SK-N-SH (cell line): ENCODE results near the gene KASH5. TPM values are rescaled to one million over a fixed set of nuclear protein-coding genes. Genes with fewer than 3 reads are reported as not detected.

Experiments used
- CTCF ChIA-PET: fragments of 300-600, 350-600 bp; formaldehyde crosslinking; extraction: SDS; loops from one replicate; lab custom pipeline; 2021; lab: Yijun Ruan, JAX
- POLR2A ChIA-PET: fragments of 350-600 bp; sonication (Branson Sonifier 250); formaldehyde crosslinking; extraction: SDS; loops from one replicate; lab custom pipeline; 2020; ENCODE audit warnings: antibody characterized with exemption, inconsistent platforms; lab: Yijun Ruan, JAX
- DNase-seq: peaks from one replicate; pipeline ENCODE4 v3.0.0; 2012
- H2AFZ ChIP-seq: fragments of 200-600 bp; sonication (generic); 2 replicates; pipeline ENCODE4 v1.8.1; 2016; ENCODE audit warnings: antibody characterized with exemption, mild to moderate bottlenecking, low read depth
- H3F3A ChIP-seq: fragments of 200-600 bp; sonication (generic); replicated peaks from 2 replicates; pipeline ENCODE3; 2016; ENCODE audit warnings: antibody characterized with exemption, mild to moderate bottlenecking; ENCODE audit not compliant: insufficient read depth
- H3K27ac ChIP-seq, 2 experiments: fragments of 200-500 bp in 1 of 2; fragments of 200-600 bp in 1 of 2; sonication (Bioruptor generic) in 1 of 2; sonication (generic), shearing (Covaris generic) in 1 of 2; 2 replicates each; pipeline versions ENCODE4 v1.5.1 to v1.6.1; 2014 to 2016; ENCODE audit warnings: low read depth in 2 of 2, inconsistent platforms in 1 of 2, low read length in 1 of 2, mild to moderate bottlenecking in 1 of 2, mixed read lengths in 1 of 2
- H3K27me3 ChIP-seq: fragments of 200-600 bp; sonication (generic), shearing (Covaris generic); 2 replicates; pipeline ENCODE4 v1.6.1; 2016; ENCODE audit warnings: mixed run types; ENCODE audit not compliant: insufficient read depth
- H3K36me3 ChIP-seq, 2 experiments: fragments of 200-500 bp in 1 of 2; fragments of 200-600 bp in 1 of 2; sonication (Bioruptor generic) in 1 of 2; sonication (generic) in 1 of 2; replicated peaks in 1 of 2; 2 replicates each; pipeline versions ENCODE3 to v1.5.1; 2014 to 2016; ENCODE audit warnings: low read length in 1 of 2, mild to moderate bottlenecking in 1 of 2; ENCODE audit not compliant: insufficient read depth in 2 of 2, control insufficient read depth in 1 of 2
- H3K4me1 ChIP-seq, 2 experiments: fragments of 200-500 bp in 1 of 2; fragments of 200-600 bp in 1 of 2; sonication (Bioruptor generic) in 1 of 2; sonication (generic), shearing (Covaris generic) in 1 of 2; 2 replicates each; pipeline versions ENCODE4 v1.5.1 to v1.6.1; 2014 to 2016; ENCODE audit warnings: low read depth in 1 of 2, low read length in 1 of 2, mixed run types in 1 of 2; ENCODE audit not compliant: insufficient read depth in 2 of 2, control insufficient read depth in 1 of 2
- H3K4me2 ChIP-seq: fragments of 200-600 bp; sonication (generic), shearing (Covaris generic); 2 replicates; pipeline ENCODE4 v1.6.1; 2017; ENCODE audit warnings: mixed run types
- H3K4me3 ChIP-seq, 2 experiments: fragments of 200-500 bp in 1 of 2; fragments of 200-600 bp in 1 of 2; sonication (Bioruptor generic) in 1 of 2; sonication (generic), shearing (Covaris generic) in 1 of 2; 2 replicates each; pipeline versions ENCODE4 v1.5.1 to v1.8.1; 2014 to 2016; ENCODE audit warnings: low read depth in 2 of 2, inconsistent platforms in 1 of 2, low read length in 1 of 2, mild to moderate bottlenecking in 1 of 2, mixed read lengths in 1 of 2, moderate library complexity in 1 of 2
- H3K79me2 ChIP-seq: fragments of 200-600 bp; sonication (generic); 2 replicates; pipeline ENCODE4 v1.8.1; 2017; ENCODE audit warnings: mild to moderate bottlenecking; ENCODE audit not compliant: insufficient read depth
- H3K9ac ChIP-seq: fragments of 200-600 bp; sonication (generic); 2 replicates; pipeline ENCODE4 v1.6.1; 2017; ENCODE audit warnings: mixed run types
- H3K9me2 ChIP-seq: fragments of 200-600 bp; sonication (generic); 2 replicates; pipeline ENCODE4 v1.6.1; 2017; ENCODE audit warnings: mixed run types
- H3K9me3 ChIP-seq: fragments of 200-600 bp; sonication (generic); 2 replicates; pipeline ENCODE4 v1.6.1; 2017; ENCODE audit warnings: mixed run types, mild to moderate bottlenecking, moderate library complexity
- H4K20me1 ChIP-seq: fragments of 200-600 bp; sonication (generic); 2 replicates; pipeline ENCODE4 v1.6.1; 2017; ENCODE audit warnings: mild to moderate bottlenecking, mixed run types; ENCODE audit not compliant: insufficient read depth
- EP300 ChIP-seq, 2 experiments: IDR thresholded peaks; 2 replicates each; pipeline versions ENCODE4 v1.4.0 to v1.6.1; 2012; ENCODE audit warnings: borderline replicate concordance in 1 of 2, low read depth in 1 of 2, low read length in 1 of 2
- GABPA ChIP-seq: IDR thresholded peaks from 2 replicates; pipeline ENCODE4 v1.4.0; 2012; ENCODE audit warnings: low read depth, mild to moderate bottlenecking
- IRF3 ChIP-seq: fragments of 150-350 bp; IDR thresholded peaks from 2 replicates; pipeline ENCODE4 v1.6.1; 2016; ENCODE audit warnings: mild to moderate bottlenecking, low read depth, low read length
- NRF1 ChIP-seq: IDR thresholded peaks from 2 replicates; pipeline ENCODE4 v1.6.1; 2012; ENCODE audit warnings: low read depth, mild to moderate bottlenecking, low read length
- PBX3 ChIP-seq: IDR thresholded peaks from 2 replicates; pipeline ENCODE4; 2012
- POLR2AphosphoS5 ChIP-seq: IDR thresholded peaks from 2 replicates; pipeline ENCODE4 v1.6.1; 2012; ENCODE audit warnings: low read depth, low read length
- RAD21 ChIP-seq: IDR thresholded peaks from 2 replicates; pipeline ENCODE4 v1.6.1; 2012; ENCODE audit warnings: mild to moderate bottlenecking, low read length
- RCOR1 ChIP-seq: fragments of 150-350 bp; IDR thresholded peaks from 2 replicates; pipeline ENCODE4 v1.6.1; 2017; ENCODE audit warnings: antibody characterized with exemption, low read length
- REST ChIP-seq: IDR thresholded peaks from 2 replicates; pipeline ENCODE4 v1.6.1; 2012; ENCODE audit warnings: mild to moderate bottlenecking, low read depth, low read length, moderate library complexity
- SMC3 ChIP-seq: IDR thresholded peaks from 2 replicates; pipeline ENCODE4 v1.6.1; 2012; ENCODE audit warnings: low read depth, low read length, improper control_type of control experiment
- TAF1 ChIP-seq: IDR thresholded peaks from 2 replicates; pipeline ENCODE4 v1.6.1; 2012; ENCODE audit warnings: low read depth, mild to moderate bottlenecking, low read length, moderate library complexity, borderline replicate concordance
- USF1 ChIP-seq: IDR thresholded peaks from 2 replicates; pipeline ENCODE4 v1.4.0; 2012; ENCODE audit warnings: low read depth, borderline replicate concordance
- USF2 ChIP-seq: fragments of 150-350 bp; IDR thresholded peaks from 2 replicates; pipeline ENCODE4 v1.6.1; 2017; ENCODE audit warnings: antibody characterized with exemption, low read length, low read depth, borderline replicate concordance
- YY1 ChIP-seq: IDR thresholded peaks from 2 replicates; pipeline ENCODE4 v1.4.0; 2012; ENCODE audit warnings: low read depth, mild to moderate bottlenecking
- WGBS: methylation state at CpG from one replicate; pipeline ENCODE4 v1.1.6; 2017; ENCODE audit warnings: low lambda C conversion rate; 5-methylcytosine and 5-hydroxymethylcytosine counted together
- polyA plus RNA-seq, 3 experiments: library from polyadenylated mRNA; depleted of rRNA; stranded (reverse); fragments of >200 nt; gene quantifications; 2 replicates each; pipeline ENCODE4 v1.2.3, GENCODE V29; 2012

KASH5 gene
- polyA plus RNA-seq, 1 of the 3 experiments (the other 2 are of a cell fraction), result 0.20 TPM

- Histone ChIP-seq H2AFZ (no peak overlapping the region), H3K4me1 (no peaks in the 10 kb centered on the region; a peak in 2 of 4 replicates), H3K36me3 (no peaks in the 10 kb centered on the region), H3K79me2 (no peaks in the 10 kb centered on the region), H3K4me3 (no peak overlapping the region), H3K4me2 (no peak overlapping the region), H4K20me1 (no peaks in the 10 kb centered on the region), H3K9me3 (no peaks in the 10 kb centered on the region), H3K27me3 (no peaks in the 10 kb centered on the region), H3K9me2 (no peaks in the 10 kb centered on the region), H3F3A (no peaks in the 10 kb centered on the region), H3K27ac (no peak overlapping the region), H3K9ac (no peak overlapping the region)
- no peak for TF ChIP-seq IRF3
- no peak for TF ChIP-seq RCOR1
- TF ChIP-seq POLR2AphosphoS5, result no peak
- TF ChIP-seq RAD21, result no peak
- TF ChIP-seq NRF1, result no peak
- ChIA-PET POLR2A (no interaction called here), CTCF (interaction anchor here (1.2 to 17.5 kb wide), 3 partner anchors 15 to 106 kb away, joined by 3 to 108 read pairs (median 5); no protein-coding TSS in a partner anchor)
- 53% methylated on average over 5 of the region's 7 CpGs for whole genome bisulfite sequencing
- DNase-seq, result no peak
Measured at GRCh38 chr19:49407079-49407478, 19.0 kb downstream of the KASH5 start.

- DNase-seq, result no peak
- TF ChIP-seq RCOR1 (no peak), REST (no peak), RAD21 (no peak), POLR2AphosphoS5 (no peak), SMC3 (no peak), NRF1 (no peak), USF2 (no peak), USF1 (no peak), GABPA (no peak), EP300 (IDR thresholded peaks at IDR 0.05; ENCODE audit: borderline replicate concordance in 1 of 2, low read depth in 1 of 2, low read length in 1 of 2) (no peak), PBX3 (no peak), TAF1 (no peak), YY1 (no peak)
- Histone ChIP-seq H4K20me1 (no peaks in the 10 kb centered on the region), H3K9me3 (no peaks in the 10 kb centered on the region), H3K4me2 (no peak overlapping the region), H3K36me3 (no peaks in the 10 kb centered on the region), H3K4me1 (no peaks in the 10 kb centered on the region; a peak in 2 of 4 replicates), H3K27ac (no peak overlapping the region), H3K79me2 (no peaks in the 10 kb centered on the region), H3K9me2 (no peaks in the 10 kb centered on the region), H3K27me3 (no peaks in the 10 kb centered on the region), H3K4me3 (no peak overlapping the region), H3F3A (no peaks in the 10 kb centered on the region), H3K9ac (no peak overlapping the region), H2AFZ (no peak overlapping the region)
- ChIA-PET POLR2A (no interaction called here), CTCF (interaction anchor here (1.4 to 17.5 kb wide), 2 partner anchors 16 to 106 kb away, joined by 5 to 108 read pairs; no protein-coding TSS in a partner anchor)
- WGBS, result 87% methylated on average over 16 of the region's 16 CpGs
Measured at GRCh38 chr19:49407482-49408015, 19.5 kb downstream of the KASH5 start.
